ENCODE measurements around the gene NTHL1. TPM values are rescaled to one million over a fixed set of nuclear protein-coding genes. Genes with fewer than 3 reads are reported as not detected.

NTHL1 gene
- total and polyA plus RNA-seq, 2 of the 13 experiments (the other 11 are each of a cell fraction or from before 2014, with no cell fraction given), result 47.5 to 64.9 TPM

GRCh38 chr16:2075631-2076030, 28.0 kb upstream of the NTHL1 start:
- in situ Hi-C loops (cut with HindIII; ENCODE audit: extremely low pct_ligation_motif_present, low pct_unique_long_range_greater_than_20kb), result no loop called here
- Histone ChIP-seq H3K4me2 (ENCODE audit: low read depth, low read length) (no peak overlapping the region), H3K36me3 (replicated peaks in 1 of 2; ENCODE audit: control insufficient read depth in 1 of 2, insufficient read depth in 2 of 2, low read length in 2 of 2) (peaks cover 15 to 19% of the 10 kb centered on the region in 2 experiments; a peak in 4 of 5 replicates), H2AFZ (ENCODE audit: low read length) (no peak overlapping the region), H3K4me1 (ENCODE audit: insufficient read depth, low read length) (no peaks in the 10 kb centered on the region), H3K9me3 (ENCODE audit: low read length) (no peaks in the 10 kb centered on the region), H3K9ac (ENCODE audit: insufficient read depth, low read depth, low read length) (no peak overlapping the region), H3K27ac (ENCODE audit: extremely low read length, insufficient read depth, low read length) (no peak overlapping the region), H3K27me3 (ENCODE audit: control insufficient read depth in 1 of 2, insufficient read depth in 2 of 2, low read length in 2 of 2) (no peaks in the 10 kb centered on the region), H4K20me1 (ENCODE audit: insufficient read depth, low read length) (no peaks in the 10 kb centered on the region), H3K79me2 (ENCODE audit: insufficient read depth, low read length) (no peaks in the 10 kb centered on the region), H3K4me3 (replicated peaks in 1 of 3; ENCODE audit: insufficient read depth in 1 of 3, low read depth in 2 of 3, low read length in 3 of 3) (no peak overlapping the region)
- intact Hi-C loops (cut with micrococcal nuclease; ENCODE audit: unreplicated experiment), result no loop called here
- WGBS (ENCODE audit: low lambda C conversion rate), result 97% methylated on average over 14 of the region's 24 CpGs
- no TSS peak for BruUV-seq (replicated peaks)
- TF ChIP-seq YY1 (IDR thresholded peaks at IDR 0.05; ENCODE audit: insufficient read depth, insufficient replicate concordance, low read depth, low read length) (no peak), ZNF136 (CRISPR knock-in tag; IDR thresholded peaks at IDR 0.05; ENCODE audit: low read depth) (no peak), FOSL1 (CRISPR knock-in tag; IDR thresholded peaks at IDR 0.05; ENCODE audit: borderline replicate concordance) (no peak), MAFK (conservative IDR thresholded peaks at IDR 0.05 in 1 of 2, IDR thresholded peaks at IDR 0.05 in 1 of 2; ENCODE audit: low read length in 2 of 2) (no peak), HMGXB3 (CRISPR knock-in tag; IDR thresholded peaks at IDR 0.05; ENCODE audit: borderline replicate concordance) (no peak), ZNF34 (CRISPR knock-in tag; IDR thresholded peaks at IDR 0.05; ENCODE audit: borderline replicate concordance) (no peak), SP5 (CRISPR knock-in tag; IDR thresholded peaks at IDR 0.05; ENCODE audit: borderline replicate concordance, low read depth) (no peak), ZNF343 (CRISPR knock-in tag; IDR thresholded peaks at IDR 0.05) (no peak), ZNF75D (CRISPR knock-in tag; IDR thresholded peaks at IDR 0.05; ENCODE audit: borderline replicate concordance) (no peak), ATAD3A (CRISPR knock-in tag; IDR thresholded peaks at IDR 0.05) (no peak)
- TF ChIP-seq, protein P1, sequence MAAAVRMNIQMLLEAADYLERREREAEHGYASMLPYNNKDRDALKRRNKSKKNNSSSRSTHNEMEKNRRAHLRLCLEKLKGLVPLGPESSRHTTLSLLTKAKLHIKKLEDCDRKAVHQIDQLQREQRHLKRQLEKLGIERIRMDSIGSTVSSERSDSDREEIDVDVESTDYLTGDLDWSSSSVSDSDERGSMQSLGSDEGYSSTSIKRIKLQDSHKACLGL (CRISPR knock-in tag; IDR thresholded peaks at IDR 0.05), result no peak
- TF ChIP-seq, protein P2, sequence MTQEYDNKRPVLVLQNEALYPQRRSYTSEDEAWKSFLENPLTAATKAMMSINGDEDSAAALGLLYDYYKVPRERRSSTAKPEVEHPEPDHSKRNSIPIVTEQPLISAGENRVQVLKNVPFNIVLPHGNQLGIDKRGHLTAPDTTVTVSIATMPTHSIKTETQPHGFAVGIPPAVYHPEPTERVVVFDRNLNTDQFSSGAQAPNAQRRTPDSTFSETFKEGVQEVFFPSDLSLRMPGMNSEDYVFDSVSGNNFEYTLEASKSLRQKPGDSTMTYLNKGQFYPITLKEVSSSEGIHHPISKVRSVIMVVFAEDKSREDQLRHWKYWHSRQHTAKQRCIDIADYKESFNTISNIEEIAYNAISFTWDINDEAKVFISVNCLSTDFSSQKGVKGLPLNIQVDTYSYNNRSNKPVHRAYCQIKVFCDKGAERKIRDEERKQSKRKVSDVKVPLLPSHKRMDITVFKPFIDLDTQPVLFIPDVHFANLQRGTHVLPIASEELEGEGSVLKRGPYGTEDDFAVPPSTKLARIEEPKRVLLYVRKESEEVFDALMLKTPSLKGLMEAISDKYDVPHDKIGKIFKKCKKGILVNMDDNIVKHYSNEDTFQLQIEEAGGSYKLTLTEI (CRISPR knock-in tag; conservative IDR thresholded peaks at IDR 0.05), result no peak
- ChIA-PET CTCF (ENCODE audit: low intra/inter-chr PET ratio, low total read pairs) (no interaction called here), POLR2A (interaction anchor here (0.7 kb wide), 1 partner anchor 17 kb away, joined by 3 read pairs; no protein-coding TSS in a partner anchor)
- FAIRE-seq (no peak), DNase-seq (ENCODE audit: low spot score) (no peak), ATAC-seq (no peak)
